ENCODE measurements around the gene TBKBP1. TPM values are rescaled to one million over a fixed set of nuclear protein-coding genes. Genes with fewer than 3 reads are reported as not detected.

The TBKBP1 gene
- total RNA-seq, 1 donor from 2014 or later, result 18.3 TPM

- no peaks in the 10 kb centered on the region for H3K27me3 ChIP-seq
- H3K4me3 ChIP-seq, result no peak overlapping the region
- TF ChIP-seq CTCF (IDR thresholded peaks at IDR 0.05), result no peak
- no peaks in the 10 kb centered on the region for H3K4me1 ChIP-seq
- intact Hi-C loops (cut with DNase I), result no loop called here
- no peak for DNase-seq (ENCODE audit: low spot score in 2 of 2)
- no peaks in the 10 kb centered on the region for H3K9me3 ChIP-seq
- H3K27ac ChIP-seq, result no peak overlapping the region
- peaks cover 6 to 14% of the 10 kb centered on the region in 2 donors for H3K36me3 ChIP-seq
Measured at GRCh38 chr17:47700471-47701449, 6.8 kb downstream of the TBKBP1 start.

GRCh38 chr17:47701608-47702007 is 7.6 kb downstream of the TBKBP1 start:
- Histone ChIP-seq H3K27me3 (no peaks in the 10 kb centered on the region), H3K36me3 (peaks cover 6 to 14% of the 10 kb centered on the region in 2 donors), H3K4me3 (no peak overlapping the region), H3K27ac (no peak overlapping the region), H3K9me3 (no peaks in the 10 kb centered on the region), H3K4me1 (no peaks in the 10 kb centered on the region)
- no peak for TF ChIP-seq CTCF (IDR thresholded peaks at IDR 0.05)
- DNase-seq (ENCODE audit: low spot score in 2 of 2), result no peak
- intact Hi-C loops (cut with DNase I), result no loop called here

GRCh38 chr17:47702391-47702995 is 8.5 kb downstream of the TBKBP1 start:
- TF ChIP-seq CTCF (IDR thresholded peaks at IDR 0.05), result no peak
- intact Hi-C loops (cut with DNase I), result no loop called here
- H3K9me3 ChIP-seq, result no peaks in the 10 kb centered on the region
- peaks cover 6 to 14% of the 10 kb centered on the region in 2 donors for H3K36me3 ChIP-seq
- no peak overlapping the region for H3K4me3 ChIP-seq
- DNase-seq (ENCODE audit: low spot score in 2 of 2), result no peak
- no peaks in the 10 kb centered on the region for H3K27me3 ChIP-seq
- peaks cover 0 to 6% of the 10 kb centered on the region in 2 donors for H3K4me1 ChIP-seq
- no peak overlapping the region for H3K27ac ChIP-seq

GRCh38 chr17:47703191-47703591 is 9.2 kb downstream of the TBKBP1 start:
- DNase-seq (ENCODE audit: low spot score in 2 of 2), result no peak
- no peak overlapping the region for H3K4me3 ChIP-seq

GRCh38 chr17:47703671-47704070 is 9.7 kb downstream of the TBKBP1 start:
- intact Hi-C loops (cut with DNase I), result no loop called here
- Histone ChIP-seq H3K27me3 (no peaks in the 10 kb centered on the region), H3K4me3 (no peak overlapping the region), H3K36me3 (peaks cover 6 to 14% of the 10 kb centered on the region in 2 donors), H3K4me1 (peaks cover 0 to 10% of the 10 kb centered on the region in 2 donors), H3K9me3 (no peaks in the 10 kb centered on the region), H3K27ac (no peak overlapping the region)
- no peak for DNase-seq (ENCODE audit: low spot score in 2 of 2)
- TF ChIP-seq CTCF (IDR thresholded peaks at IDR 0.05), result no peak

More at GRCh38 chr17:47703191-47703591, 9.2 kb downstream of the TBKBP1 start:
- Histone ChIP-seq H3K4me1 (peaks cover 0 to 8% of the 10 kb centered on the region in 2 donors), H3K27me3 (no peaks in the 10 kb centered on the region), H3K36me3 (peaks cover 6 to 14% of the 10 kb centered on the region in 2 donors), H3K9me3 (no peaks in the 10 kb centered on the region), H3K27ac (no peak overlapping the region)
- intact Hi-C loops (cut with DNase I), result no loop called here
- TF ChIP-seq CTCF (IDR thresholded peaks at IDR 0.05), result no peak

Data from ascending aorta (tissue), 2 donors.